Stimulated activated CD8-positive, alpha-beta memory T cell treated with anti-CD3 and anti-CD28 coated beads, Interleukin-2, amount 100 ng/mL, for 48 hours (primary cell): ENCODE measurements around the gene TXNRD1.
"Not testable (repeated sequence)": the region's sequence is repeated elsewhere in the genome, so short reads cannot be mapped to it uniquely, and the experiment has no call there.

Experiments
- DNase-seq, 2 donors: peaks; one replicate each; pipeline ENCODE4 v3.0.0-alpha.2; 2020; ENCODE audit warnings: low read depth in 2 of 2

The TXNRD1 gene

DNA sequence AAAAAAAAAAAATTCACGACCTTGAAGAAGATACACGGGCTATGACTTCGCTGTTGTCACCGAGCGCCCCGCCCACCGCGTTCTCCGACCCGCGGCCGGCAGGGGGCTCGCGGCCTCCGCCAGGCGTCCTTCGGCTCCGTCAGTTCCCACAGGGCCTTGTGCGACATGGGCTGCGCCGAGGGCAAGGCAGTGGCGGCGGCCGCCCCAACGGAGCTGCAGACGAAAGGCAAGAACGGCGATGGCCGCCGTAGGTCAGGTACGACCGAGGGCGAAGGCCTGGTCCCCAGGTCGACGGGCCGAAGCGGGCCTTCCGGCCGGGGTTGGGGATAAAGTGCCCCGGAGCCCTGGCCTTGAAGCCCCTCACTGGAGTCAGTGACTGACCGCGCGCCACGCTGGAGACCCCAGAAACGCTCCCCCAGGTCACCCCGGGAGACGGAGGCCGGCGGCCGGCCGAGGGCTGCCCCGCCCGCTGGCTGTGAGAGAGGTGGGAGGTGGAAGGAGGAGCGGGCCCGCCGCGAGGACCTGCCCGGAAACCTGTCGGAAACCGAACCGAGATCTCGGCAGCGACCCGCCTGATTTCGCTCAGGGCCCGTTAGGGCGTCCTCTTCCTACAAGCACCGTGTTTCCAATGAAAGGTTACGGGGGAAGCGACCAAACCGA is at the start of gene TXNRD1:
Gene TXNRD1 (plus strand): TSS at position 142 of the 660 bp plus-strand sequence. CDS start 24 bp downstream, at position 166.
- DNase-seq: peak; percentile 79 to 80

GRCh38 chr12:104165801-104166200 is 49.8 kb upstream of the TXNRD1 start:
- DNase-seq: no peak

DNA sequence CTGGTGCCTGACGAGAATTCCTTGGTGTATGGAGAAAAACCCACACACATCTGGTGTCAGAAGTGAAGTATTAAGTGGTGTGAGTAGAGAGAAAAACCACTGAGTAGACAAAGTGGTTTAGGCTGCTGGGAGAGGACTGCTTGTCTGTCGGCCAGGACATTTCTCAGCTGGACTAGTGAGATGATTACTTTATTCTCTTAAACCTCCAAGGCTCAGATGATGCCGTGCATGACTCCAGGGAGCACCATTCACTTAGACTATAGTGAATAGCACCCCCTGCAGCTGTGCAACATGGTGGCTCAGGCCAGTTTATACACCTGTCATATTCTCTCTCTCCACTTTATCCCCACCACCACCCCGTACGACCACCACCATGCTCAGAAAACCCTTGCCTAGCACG is 49.1 kb upstream of the TXNRD1 start:
- no peak for DNase-seq

- no peak for DNase-seq
These were observed 47.8 kb upstream of the TXNRD1 start for GRCh38 chr12:104167519-104168458.

DNA sequence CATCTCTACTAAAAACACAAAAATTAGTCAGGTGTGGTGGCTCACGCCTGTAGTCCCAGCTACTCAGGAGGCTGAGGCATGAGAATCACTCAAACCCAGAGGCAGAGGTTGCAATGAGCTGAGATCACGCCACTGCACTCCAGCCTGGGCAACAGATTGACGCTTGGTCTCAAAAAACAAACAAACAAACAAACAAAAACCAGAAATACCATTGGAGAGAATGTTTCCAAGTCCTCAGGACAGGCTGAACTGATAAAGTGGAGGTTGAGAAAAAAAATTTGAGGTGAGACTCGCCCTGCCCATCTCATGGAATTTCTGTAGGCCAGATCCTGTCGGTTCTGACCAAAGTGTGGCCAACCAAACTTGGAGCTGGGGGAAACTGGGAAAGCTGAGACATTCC is 47.0 kb upstream of the TXNRD1 start:
- no peak for DNase-seq

- no peak for DNase-seq
These were observed 43.6 kb upstream of the TXNRD1 start for GRCh38 chr12:104171785-104172569.

GRCh38 chr12:104172570-104172947 is 43.0 kb upstream of the TXNRD1 start:
- no peak for DNase-seq

DNA sequence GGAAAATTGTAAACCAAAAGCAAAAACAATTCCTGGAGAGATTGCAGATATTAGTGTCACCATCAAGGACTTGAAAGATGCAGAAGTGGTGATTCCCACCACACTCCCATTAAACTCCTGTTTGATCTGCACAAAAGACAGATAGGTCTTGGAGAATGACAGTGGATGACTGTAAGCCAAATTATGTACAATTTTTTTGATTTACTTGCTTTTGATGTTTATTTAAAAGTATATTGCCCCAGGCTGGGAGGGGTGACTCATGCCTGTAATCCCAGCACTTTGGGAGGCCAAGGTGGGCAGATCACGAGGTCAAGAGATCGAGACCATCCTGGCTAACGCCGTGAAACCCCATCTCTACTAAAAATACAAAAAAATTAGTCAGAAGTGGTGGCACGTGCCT is 41.8 kb upstream of the TXNRD1 start:
- DNase-seq: not testable (repeated sequence)

DNA sequence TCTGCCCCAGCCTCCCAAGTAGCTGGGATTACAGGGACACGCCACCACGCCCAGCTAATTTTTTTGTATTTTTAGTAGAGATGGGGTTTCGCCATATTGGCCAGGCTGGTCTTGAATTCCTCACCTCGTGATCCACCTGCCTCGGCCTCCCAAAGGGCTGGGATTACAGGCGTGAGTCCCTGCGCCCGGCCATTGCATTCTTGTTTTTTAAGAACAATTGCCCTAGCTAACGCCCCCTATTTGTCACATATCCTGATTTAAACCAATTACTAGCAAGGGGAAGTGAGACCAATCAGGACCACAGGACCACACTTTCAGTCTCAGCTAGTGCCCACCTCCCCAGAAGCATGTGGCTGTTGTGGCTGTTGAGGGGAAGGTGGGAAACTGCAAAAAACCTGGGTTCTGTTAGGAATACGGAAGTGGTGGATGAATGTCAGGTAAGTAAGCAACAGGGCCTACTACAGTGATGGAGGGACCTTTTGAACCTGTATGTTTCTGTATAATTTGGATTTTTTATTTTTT is 39.8 kb upstream of the TXNRD1 start:
- no peak for DNase-seq

DNA sequence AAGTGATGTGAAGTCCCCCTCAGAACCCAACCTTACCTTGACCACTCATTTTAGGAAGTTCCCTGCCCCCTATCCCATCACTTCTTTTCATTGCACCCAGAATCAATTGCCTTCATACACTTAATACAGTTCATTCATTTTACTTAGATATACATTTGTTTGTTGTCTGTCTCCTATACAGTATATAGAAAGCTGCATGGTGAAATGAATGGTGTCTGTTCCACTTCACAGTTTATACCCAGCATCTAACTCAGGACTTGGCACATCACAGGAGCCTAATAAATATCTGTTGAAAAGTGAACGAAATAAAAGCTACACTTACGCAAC is 38.3 kb upstream of the TXNRD1 start:
- no peak for DNase-seq

DNA sequence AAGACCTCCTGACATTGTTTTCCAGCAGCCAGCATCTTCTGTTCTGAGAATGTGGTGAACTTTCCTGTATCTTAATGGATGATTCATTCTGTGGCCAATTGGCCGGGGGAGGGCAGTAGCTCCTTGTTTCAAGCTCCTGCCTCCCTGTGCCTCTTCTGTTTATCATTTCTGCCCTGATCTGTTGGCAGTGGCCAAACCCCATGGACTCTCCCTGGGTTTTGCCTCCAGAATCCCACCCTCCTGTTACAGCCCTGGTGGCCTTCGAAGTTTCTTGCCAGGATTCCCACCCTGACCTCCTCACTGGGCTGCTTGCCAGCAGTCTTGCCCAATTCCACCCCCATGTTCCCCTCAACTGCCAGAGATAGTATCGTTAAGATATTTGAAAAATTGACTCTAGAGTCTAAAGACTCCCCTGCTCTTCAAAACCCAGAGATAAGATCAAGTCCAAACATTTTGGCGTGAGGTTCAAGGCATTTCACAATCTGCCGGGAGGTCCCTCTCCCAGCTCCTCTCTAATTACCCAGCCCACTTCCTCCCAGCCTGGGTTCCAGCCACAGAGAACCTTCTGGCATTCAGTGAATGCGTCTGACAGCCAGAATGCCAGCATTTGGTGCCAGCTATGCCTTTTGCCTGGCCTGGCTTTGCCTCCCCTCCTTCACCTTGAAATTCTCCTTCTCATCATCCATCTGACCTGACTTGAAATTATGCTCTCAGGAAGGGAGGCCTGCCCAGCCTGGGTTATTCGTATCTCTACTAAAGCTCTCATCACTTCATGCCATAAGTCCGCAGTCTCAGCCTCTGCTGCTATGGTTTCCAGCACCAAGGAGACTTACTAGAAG is 37.7 kb upstream of the TXNRD1 start:
- DNase-seq: peak in 1 of 2 donors; percentile 4

DNA sequence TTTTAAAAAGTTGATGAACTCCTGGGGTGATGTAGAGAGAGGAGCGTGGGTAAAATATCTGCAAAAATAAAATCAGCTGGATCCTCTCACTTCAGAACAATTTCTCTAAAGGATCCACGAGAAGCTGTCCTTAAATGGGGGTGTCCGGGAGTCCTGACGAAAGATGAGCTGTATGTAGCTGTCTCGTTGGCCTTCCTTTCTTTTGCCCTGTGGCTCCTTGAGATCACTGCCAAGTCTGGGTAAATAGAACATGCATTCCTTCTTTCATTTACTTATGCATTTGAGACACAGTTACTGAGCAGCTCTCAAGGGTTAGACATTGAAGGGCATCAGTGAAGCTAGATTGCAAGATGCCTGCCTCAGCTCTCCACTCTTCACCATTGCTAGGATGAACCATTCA is 35.2 kb upstream of the TXNRD1 start:
- no peak for DNase-seq

GRCh38 chr12:104181313-104181712 is 34.3 kb upstream of the TXNRD1 start:
- no peak for DNase-seq

GRCh38 chr12:104182144-104182543 is 33.4 kb upstream of the TXNRD1 start:
- DNase-seq: no peak

DNA sequence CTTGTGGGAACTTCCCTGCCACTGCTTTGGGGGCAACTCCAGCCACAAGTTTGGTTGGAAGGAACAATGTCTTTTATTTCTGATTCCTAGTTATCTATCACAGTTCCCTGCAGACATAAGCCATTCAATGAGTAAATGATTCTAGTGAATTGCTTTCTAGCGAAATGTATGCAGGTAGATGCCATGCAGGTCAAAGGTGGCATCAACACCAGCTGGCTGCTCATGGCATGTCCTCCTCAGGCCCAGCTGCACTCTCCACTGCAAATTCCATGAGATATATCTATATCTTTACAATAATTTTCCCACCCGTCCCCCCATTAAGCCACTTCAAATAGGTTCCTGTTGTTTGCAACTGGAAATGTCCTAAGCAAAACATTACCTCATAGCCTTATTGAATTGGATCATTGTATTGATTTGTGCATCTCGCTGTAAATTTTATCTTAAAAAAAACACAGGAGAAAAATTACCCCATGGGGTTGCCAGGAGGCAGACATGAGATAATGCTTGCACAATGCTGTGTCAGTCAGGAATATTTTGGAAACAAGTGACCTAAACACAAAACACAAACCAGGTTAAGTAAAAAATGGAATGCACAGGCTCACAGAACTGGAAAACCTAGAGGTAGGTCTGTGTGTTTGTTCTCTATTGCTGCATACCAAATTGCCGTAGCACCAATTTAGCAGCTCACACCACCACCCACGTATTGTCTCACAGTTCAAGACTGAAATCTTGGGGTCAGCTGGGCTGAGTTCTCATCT is 32.8 kb upstream of the TXNRD1 start:
- DNase-seq: no peak

GRCh38 chr12:104183443-104183842 is 32.1 kb upstream of the TXNRD1 start:
- no peak for DNase-seq

DNA sequence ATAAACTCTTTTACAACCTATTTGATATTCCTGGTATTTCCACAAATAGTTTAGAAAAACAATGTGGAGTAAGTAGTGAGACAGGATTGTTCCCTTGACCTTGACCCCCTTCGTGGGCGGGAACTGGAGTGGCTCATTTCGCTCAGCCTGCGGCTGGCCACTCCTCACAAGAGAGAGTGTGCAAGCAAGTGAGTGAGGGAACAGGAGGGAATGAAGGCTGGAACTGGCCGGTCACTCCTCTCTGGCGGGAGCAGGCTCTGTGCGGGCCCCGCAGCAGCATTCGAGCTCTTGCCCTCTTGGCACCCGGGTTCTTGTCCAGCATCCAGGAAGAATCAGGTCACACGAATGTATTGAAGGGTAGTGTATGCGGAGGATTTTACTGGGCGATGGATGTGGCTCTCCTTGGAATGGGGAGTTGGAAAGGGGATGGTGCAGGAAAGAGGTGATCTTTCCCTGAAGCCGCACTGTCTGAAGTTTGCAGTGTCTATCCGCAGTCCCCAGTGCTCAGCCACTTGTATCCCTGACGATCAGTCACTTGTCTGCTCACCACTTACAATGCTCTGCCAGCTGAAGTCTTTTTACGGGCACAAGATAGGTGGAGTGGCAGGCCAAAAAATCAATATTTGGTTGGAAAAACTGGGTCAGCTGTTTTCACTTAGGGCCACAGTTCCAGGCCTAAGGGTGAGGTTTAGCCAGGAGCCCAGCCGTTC is 28.0 kb upstream of the TXNRD1 start:
- no peak for DNase-seq

DNA sequence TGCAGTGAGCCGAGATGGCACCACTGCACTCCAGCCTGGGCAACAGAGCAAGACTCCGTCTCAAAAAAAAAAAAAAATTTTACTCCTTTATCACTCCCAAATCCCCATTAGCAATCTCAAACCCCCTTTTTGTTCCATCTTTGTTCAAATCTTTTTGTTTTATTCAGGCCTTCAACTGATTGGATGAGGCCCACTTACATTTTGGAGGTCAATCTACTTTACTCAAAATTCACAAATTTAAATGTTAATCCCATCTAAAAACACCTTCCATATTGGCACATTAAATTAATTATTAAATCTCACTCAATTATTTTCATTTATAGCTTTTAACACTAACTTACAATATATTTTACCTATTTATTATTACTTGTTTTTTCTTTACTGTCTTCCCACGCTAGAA is 27.0 kb upstream of the TXNRD1 start:
- DNase-seq: no peak

DNA sequence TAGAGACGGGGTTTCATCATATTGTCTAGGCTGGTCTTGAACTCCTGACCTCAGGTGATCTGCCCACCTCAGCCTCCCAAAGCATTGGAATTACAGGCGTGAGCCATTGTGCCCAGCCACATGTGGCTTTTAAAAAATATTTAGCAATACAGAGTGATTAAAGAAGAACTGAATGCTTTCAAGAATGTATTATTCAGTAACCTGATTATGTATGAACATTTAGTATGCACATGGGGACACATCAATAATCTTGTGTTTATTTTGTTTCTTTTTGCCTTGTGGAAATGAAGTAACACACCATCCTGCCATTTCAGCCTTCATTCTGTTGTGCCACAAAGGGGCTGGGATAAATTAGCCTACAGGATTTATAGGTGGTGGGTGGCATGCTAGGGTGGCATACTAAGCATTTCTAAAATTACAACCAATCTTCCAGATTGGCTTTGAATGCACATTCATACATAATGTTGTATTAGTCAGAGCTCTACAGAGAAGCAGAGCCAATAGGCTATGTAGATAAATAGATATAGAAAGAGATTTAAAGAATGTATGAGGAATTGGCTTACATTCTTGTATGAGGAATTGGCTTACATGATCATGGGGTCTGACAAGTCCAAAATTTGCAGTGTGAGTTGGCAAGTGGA is 25.5 kb upstream of the TXNRD1 start:
- DNase-seq: no peak
